ENCODE measurements around the gene SYP. TPM values are rescaled to one million over a fixed set of nuclear protein-coding genes. Genes with fewer than 3 reads are reported as not detected.
"Not testable (repeated sequence)": the region's sequence is repeated elsewhere in the genome, so short reads cannot be mapped to it uniquely, and the experiment has no call there.

SYP gene
- total RNA-seq, 2 donors from 2014 or later, result 8.7 to 15.9 TPM

DNA sequence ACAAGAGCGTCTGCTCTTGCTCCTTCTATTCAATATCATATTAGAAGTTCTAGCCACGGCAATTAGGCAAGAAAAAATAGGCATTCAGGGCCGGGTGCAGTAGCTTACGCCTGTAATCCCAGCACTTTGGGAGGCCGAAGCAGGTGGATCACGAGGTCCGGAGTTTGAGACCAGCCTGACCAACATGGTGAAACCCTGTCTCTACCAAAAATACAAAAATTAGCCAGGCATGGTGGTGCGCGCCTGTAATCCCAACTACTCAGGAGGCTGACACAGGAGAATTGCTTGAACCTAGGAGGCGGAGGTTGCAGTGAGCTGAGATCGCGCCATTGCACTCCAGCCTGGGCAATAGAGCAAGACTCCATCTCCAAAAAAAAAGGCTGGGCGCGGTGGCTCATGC, 50.7 kb downstream of the SYP start:
- H3K4me1 Mint-ChIP-seq (ENCODE audit: low read depth); H3K9me3 Mint-ChIP-seq; DNase-seq; H3K4me3 Mint-ChIP-seq; H3K27ac Mint-ChIP-seq; ATAC-seq (replicated peaks in 1 of 2); H3K36me3 Mint-ChIP-seq (ENCODE audit: insufficient read depth in 2 of 2); H3K27me3 Mint-ChIP-seq (ENCODE audit: low read depth): not testable (repeated sequence)

DNA sequence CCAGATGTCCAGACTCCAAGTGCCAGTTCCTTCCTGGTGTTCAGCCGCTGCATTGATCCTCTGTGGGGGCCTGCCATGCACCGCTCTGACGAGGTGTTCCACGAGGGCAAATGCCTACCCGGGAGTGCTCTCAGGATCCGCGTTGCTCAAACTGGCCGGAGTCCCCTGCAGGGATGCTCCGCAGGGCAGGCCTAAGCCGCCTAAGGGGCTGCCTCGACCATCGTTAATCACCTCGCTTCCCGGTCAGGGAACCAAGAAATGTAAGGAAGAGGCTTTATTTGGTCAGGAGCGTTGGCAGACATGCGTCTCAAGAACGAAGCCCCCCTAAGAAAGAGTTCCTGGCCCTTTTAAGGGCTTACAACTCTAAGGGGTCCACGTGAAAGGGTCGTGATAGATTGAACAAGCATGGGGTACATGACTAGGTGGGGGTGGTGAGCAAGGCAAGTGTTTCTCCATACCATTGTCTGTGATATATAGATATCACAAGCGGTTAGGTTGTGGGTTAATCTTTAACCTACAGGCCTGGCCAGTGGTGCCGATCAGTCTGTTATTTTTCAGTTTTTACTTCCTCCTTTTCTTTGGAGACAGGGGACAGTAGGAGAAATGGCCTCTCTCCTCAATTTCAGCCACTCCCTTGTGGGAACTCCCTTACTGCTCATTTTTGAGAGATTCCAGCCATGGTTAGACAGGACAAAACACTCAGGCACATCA, 51.4 kb downstream of the SYP start:
- H3K4me3 Mint-ChIP-seq; ATAC-seq (replicated peaks in 1 of 2); H3K27me3 Mint-ChIP-seq (ENCODE audit: low read depth); DNase-seq; H3K9me3 Mint-ChIP-seq; H3K27ac Mint-ChIP-seq; H3K4me1 Mint-ChIP-seq (ENCODE audit: low read depth); H3K36me3 Mint-ChIP-seq (ENCODE audit: insufficient read depth in 2 of 2): not testable (repeated sequence)

DNA sequence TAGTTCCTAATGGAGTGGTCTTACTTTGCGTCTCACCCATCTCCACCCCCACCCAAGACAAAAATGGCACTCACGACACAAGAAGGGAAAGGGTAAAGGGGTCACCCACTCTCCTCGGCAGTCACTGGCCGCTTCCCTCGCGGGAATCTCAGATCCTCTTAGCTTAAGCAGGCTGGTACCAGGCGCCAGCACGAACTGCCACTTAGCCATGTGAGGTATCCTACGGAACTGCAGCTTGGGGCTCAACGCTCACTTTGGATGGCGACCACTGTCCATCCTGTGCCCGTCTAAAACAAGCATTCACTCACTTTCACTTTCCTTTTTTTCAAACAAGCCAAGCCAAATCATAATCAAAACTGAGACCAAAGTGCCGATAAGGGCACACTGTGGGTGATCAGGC, 52.1 kb downstream of the SYP start:
- H3K27me3 Mint-ChIP-seq (ENCODE audit: low read depth), result no peaks in the 10 kb centered on the region
- H3K36me3 Mint-ChIP-seq (ENCODE audit: insufficient read depth in 2 of 2), result no peaks in the 10 kb centered on the region
- peaks cover 6% of the 10 kb centered on the region for H3K4me1 Mint-ChIP-seq (ENCODE audit: low read depth)
- no peak overlapping the region for H3K27ac Mint-ChIP-seq
- no peak for DNase-seq
- no peaks in the 10 kb centered on the region for H3K9me3 Mint-ChIP-seq
- no peak overlapping the region for H3K4me3 Mint-ChIP-seq
- no peak for ATAC-seq (replicated peaks in 1 of 2)

DNA sequence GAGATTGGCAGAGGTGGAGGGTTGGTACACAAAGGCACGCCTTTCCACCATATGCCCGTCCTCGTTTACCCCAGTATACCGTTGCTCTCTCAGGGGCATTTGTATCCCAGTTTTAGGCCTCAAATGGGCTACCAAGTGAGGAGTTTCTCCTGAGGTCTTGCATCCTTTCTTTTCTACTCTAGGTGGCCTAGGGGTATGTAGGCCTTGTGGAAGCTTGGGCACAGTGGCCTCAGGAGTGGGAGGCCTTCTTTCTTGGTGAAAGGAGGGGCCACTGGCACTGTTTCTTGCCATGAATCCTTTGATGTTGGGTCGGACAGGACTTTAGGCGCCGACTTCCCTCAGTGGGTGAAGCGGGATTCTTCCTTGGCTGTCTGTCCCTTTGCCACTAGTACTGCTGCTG, 52.7 kb downstream of the SYP start:
- peaks cover 6% of the 10 kb centered on the region for H3K4me1 Mint-ChIP-seq (ENCODE audit: low read depth)
- no peak overlapping the region for H3K4me3 Mint-ChIP-seq
- H3K27ac Mint-ChIP-seq, result no peak overlapping the region
- no peak for DNase-seq
- no peaks in the 10 kb centered on the region for H3K36me3 Mint-ChIP-seq (ENCODE audit: insufficient read depth in 2 of 2)
- no peak for ATAC-seq (replicated peaks in 1 of 2)
- H3K9me3 Mint-ChIP-seq, result no peaks in the 10 kb centered on the region
- H3K27me3 Mint-ChIP-seq (ENCODE audit: low read depth), result no peaks in the 10 kb centered on the region

DNA sequence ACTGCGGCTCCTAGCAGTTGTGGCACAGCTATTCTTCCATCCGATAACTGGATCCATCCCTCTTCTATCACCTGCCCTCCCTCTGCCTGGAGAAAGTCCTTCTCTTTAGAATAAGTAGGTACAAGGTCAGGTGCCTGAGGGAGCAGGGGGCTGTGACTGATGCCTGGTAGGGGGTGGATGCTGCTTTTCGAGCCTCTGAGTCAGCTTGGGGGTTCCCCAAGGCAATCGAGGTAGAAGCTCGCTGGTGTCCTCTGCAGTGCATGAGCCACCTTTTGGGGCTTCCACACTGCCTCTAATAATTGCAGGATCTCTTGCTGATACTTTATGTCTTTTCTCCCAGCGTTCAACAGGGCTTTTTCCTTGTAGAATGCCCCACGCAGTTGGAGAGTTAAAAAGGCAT, 56.8 kb downstream of the SYP start:
- not testable (repeated sequence) for H3K27ac Mint-ChIP-seq; H3K27me3 Mint-ChIP-seq (ENCODE audit: low read depth); H3K36me3 Mint-ChIP-seq (ENCODE audit: insufficient read depth in 2 of 2); H3K4me3 Mint-ChIP-seq; H3K9me3 Mint-ChIP-seq; DNase-seq; ATAC-seq (replicated peaks in 1 of 2); H3K4me1 Mint-ChIP-seq (ENCODE audit: low read depth)

DNA sequence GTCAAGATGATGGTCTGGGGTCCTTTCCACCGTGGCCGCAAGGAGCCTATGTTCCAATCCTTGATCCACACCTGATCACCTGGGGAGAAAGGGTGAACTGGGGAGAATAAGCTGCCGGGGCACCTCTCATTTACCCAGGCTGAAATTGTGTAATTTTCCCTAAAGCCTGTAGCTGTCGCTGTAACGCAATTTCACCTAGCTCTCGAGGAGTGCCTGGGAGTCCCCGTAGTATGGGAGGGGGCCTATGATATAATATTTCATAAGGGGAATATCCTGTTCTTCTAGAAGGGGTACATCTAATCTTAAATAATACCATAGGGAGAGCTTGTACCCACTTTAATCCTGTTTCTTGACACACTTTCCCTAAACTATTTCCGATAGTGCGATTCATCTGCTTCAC, 57.7 kb downstream of the SYP start:
- not testable (repeated sequence) for H3K4me3 Mint-ChIP-seq; H3K27me3 Mint-ChIP-seq (ENCODE audit: low read depth); H3K36me3 Mint-ChIP-seq (ENCODE audit: insufficient read depth in 2 of 2); H3K27ac Mint-ChIP-seq; ATAC-seq (replicated peaks in 1 of 2); H3K4me1 Mint-ChIP-seq (ENCODE audit: low read depth); DNase-seq; H3K9me3 Mint-ChIP-seq

DNA sequence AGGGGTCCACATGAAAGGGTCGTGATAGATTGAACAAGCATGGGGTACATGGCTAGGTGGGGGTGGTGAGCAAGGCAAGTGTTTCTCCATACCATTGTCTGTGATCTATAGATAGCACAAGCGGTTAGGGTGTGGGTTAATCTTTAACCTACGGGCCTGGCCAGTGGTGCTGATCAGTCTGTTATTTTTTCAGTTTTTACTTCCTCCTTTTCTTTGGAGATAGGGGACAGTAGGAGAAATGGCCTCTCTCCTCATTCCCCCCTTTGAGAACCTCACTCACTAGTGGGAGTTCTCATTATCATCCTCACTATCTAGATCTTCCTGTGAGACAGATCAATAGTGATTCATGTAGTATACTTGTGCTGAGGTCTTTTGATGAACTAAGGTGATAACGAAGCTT, 60.3 kb downstream of the SYP start:
- Mint-ChIP-seq H3K27ac (no peak overlapping the region), H3K36me3 (ENCODE audit: insufficient read depth in 2 of 2) (peaks cover 5 to 10% of the 10 kb centered on the region in 2 donors), H3K4me1 (ENCODE audit: low read depth) (peaks cover 6% of the 10 kb centered on the region), H3K9me3 (peaks cover 5 to 9% of the 10 kb centered on the region in 2 donors), H3K4me3 (no peak overlapping the region), H3K27me3 (ENCODE audit: low read depth) (no peaks in the 10 kb centered on the region)
- no peak for DNase-seq
- no peak for ATAC-seq (replicated peaks in 1 of 2)

Other genes starting within 250 kb of the SYP start
- 100 to 1,000 TPM; 123 to 137 TPM for gene OTUD5, start 242.6 kb downstream of the SYP start, total RNA-seq
- gene KCND1, start 228.3 kb downstream of the SYP start, total RNA-seq, result 1 to 10 TPM; 7.6 to 8.3 TPM
- 100 to 1,000 TPM; 108 to 114 TPM for gene GRIPAP1, start 197.9 kb downstream of the SYP start, total RNA-seq
- 10 to 100 TPM; 38.8 to 44.8 TPM for gene TFE3, start 156.8 kb downstream of the SYP start, total RNA-seq
- gene CCDC120, start 141.2 kb downstream of the SYP start, total RNA-seq, result 1 to 10 TPM; 8.7 to 9.0 TPM
- 10 to 100 TPM; 19.1 to 20.9 TPM for gene PRAF2, start 126.2 kb downstream of the SYP start, total RNA-seq
- 10 to 100 TPM; 43.4 to 49.0 TPM for gene WDR45, start 120.3 kb downstream of the SYP start, total RNA-seq
- gene GPKOW, start 76.5 kb downstream of the SYP start, total RNA-seq, result 10 to 100 TPM; 14.7 to 17.8 TPM
- under 1 TPM; 0.84 to 0.93 TPM for gene MAGIX, start 37.4 kb downstream of the SYP start, total RNA-seq
- gene PLP2, start 28.3 kb downstream of the SYP start, total RNA-seq, result 100 to 1,000 TPM; 232 to 266 TPM
- 10 to 100 TPM; 17.4 to 17.6 TPM for gene PRICKLE3, start 13.8 kb downstream of the SYP start, total RNA-seq
- gene CACNA1F, start 33.1 kb upstream of the SYP start, total RNA-seq, result 1 to 10 TPM; 3.4 to 4.1 TPM
- gene CCDC22, start 35.3 kb upstream of the SYP start, total RNA-seq, result 10 to 100 TPM; 24.5 to 27.2 TPM
- 10 to 100 TPM; 16.7 to 22.8 TPM for gene FOXP3, start 64.5 kb upstream of the SYP start, total RNA-seq
- gene PPP1R3F, start 69.6 kb upstream of the SYP start, total RNA-seq, result 10 to 100 TPM in 1 of 2 donors, 1 to 10 TPM in 1; 9.8 to 16.1 TPM
- gene GAGE10, start 103.5 kb upstream of the SYP start, total RNA-seq, result not detected
- gene GAGE12J, start 121.8 kb upstream of the SYP start, total RNA-seq, result not detected
- not detected for gene GAGE13, start 131.4 kb upstream of the SYP start, total RNA-seq

Measured in activated T-cell treated with anti-CD3 and anti-CD28 coated beads, Interleukin-2, amount 50 U/mL, for 72 hours (primary cell).